ENCODE data around the gene IFNLR1.

- no peak for TF ChIP-seq CTCF (IDR thresholded peaks at IDR 0.05; ENCODE audit: extremely low read depth in 1 of 2, insufficient read depth in 1 of 2, low read depth in 1 of 2, low read length in 2 of 2)
- TF ChIP-seq POLR2A (IDR thresholded peaks at IDR 0.05; ENCODE audit: low read depth, low read length), result no peak
- TF ChIP-seq POLR2AphosphoS5 (IDR thresholded peaks at IDR 0.05; ENCODE audit: insufficient read depth, low read depth, low read length), result no peak
- no peak for TF ChIP-seq MAX (IDR thresholded peaks at IDR 0.05; ENCODE audit: insufficient read depth, insufficient read length)
- TF ChIP-seq MYC (IDR thresholded peaks at IDR 0.05; ENCODE audit: low read depth, low read length), result no peak
- no peak for TF ChIP-seq EZH2 (IDR thresholded peaks at IDR 0.05; ENCODE audit: borderline replicate concordance, low read depth, low read length, severe bottlenecking)
- no peak for TF ChIP-seq FOS (IDR thresholded peaks at IDR 0.05; ENCODE audit: borderline replicate concordance, insufficient read depth, low read length)
- TF ChIP-seq GATA2 (IDR thresholded peaks at IDR 0.05; ENCODE audit: insufficient read depth, insufficient read length, low read depth, low read length), result no peak
- TF ChIP-seq JUN (IDR thresholded peaks at IDR 0.05; ENCODE audit: borderline replicate concordance, insufficient read depth, insufficient read length, low read depth), result no peak
These were observed 48.4 kb downstream of the IFNLR1 start for GRCh38 chr1:24138476-24139221.

Data from endothelial cell of umbilical vein (primary cell).